ENCODE results near the gene BRWD1. TPM values are rescaled to one million over a fixed set of nuclear protein-coding genes. Genes with fewer than 3 reads are reported as not detected.

The BRWD1 gene
- total RNA-seq, 1 donor from 2014 or later, result 55.7 TPM

DNA sequence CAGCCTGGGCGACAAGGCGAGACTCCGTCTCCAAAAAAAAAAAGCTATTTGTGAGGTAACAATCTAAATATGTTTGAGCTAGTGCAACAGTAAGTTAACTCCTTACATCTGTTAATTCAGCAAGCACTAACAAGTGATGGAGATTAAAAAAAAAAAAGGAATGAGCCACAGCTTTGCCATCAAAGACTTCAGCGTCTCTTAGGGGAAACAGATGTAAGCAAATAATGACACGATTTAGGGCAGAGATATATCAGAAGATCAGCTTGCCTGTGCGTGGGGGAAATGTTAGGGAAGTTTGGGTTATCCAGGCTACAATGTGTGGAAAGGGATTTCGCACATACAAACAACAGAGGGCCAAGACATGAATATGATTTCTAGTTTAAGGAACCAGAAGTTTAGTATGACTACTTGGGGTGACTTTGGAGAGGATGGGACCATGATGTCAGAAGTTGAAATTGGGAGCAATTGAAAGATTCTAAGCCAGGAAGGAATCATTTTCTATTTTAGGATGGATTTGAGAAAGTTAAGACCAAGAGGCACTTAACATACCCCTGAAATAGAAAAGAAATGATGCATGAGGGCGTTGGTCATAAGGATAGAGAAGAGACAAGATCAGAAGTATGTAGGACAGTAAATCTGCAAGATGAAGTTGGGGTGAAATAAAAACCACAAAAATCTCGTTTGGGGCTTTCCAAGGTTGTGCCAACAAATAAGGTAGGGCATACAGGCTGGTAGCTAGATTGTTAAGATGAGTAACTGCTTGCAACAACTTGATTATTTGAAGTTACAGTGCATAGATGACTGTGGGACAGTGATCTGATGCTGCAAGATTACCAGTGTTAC lies 2.4 kb upstream of the BRWD1 start:
- TF ChIP-seq, protein P1, sequence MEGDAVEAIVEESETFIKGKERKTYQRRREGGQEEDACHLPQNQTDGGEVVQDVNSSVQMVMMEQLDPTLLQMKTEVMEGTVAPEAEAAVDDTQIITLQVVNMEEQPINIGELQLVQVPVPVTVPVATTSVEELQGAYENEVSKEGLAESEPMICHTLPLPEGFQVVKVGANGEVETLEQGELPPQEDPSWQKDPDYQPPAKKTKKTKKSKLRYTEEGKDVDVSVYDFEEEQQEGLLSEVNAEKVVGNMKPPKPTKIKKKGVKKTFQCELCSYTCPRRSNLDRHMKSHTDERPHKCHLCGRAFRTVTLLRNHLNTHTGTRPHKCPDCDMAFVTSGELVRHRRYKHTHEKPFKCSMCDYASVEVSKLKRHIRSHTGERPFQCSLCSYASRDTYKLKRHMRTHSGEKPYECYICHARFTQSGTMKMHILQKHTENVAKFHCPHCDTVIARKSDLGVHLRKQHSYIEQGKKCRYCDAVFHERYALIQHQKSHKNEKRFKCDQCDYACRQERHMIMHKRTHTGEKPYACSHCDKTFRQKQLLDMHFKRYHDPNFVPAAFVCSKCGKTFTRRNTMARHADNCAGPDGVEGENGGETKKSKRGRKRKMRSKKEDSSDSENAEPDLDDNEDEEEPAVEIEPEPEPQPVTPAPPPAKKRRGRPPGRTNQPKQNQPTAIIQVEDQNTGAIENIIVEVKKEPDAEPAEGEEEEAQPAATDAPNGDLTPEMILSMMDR (IDR thresholded peaks at IDR 0.05; ENCODE audit: unreplicated experiment), result no peak
- Mint-ChIP-seq H3K27ac (no peak overlapping the region), H3K36me3 (ENCODE audit: insufficient read depth) (peaks cover 7% of the 10 kb centered on the region), H3K27me3 (no peaks in the 10 kb centered on the region), H3K4me1 (ENCODE audit: low read depth) (peaks cover 8% of the 10 kb centered on the region), H3K4me3 (ENCODE audit: low read depth) (peak overlapping the region; percentile 29), H3K9me3 (ENCODE audit: low read depth) (no peaks in the 10 kb centered on the region)
- no peak for DNase-seq (ENCODE audit: low spot score, unreplicated experiment)

- Mint-ChIP-seq H3K9me3 (ENCODE audit: low read depth) (no peaks in the 10 kb centered on the region), H3K27me3 (no peaks in the 10 kb centered on the region), H3K4me1 (ENCODE audit: low read depth) (peaks cover 9% of the 10 kb centered on the region), H3K36me3 (ENCODE audit: insufficient read depth) (peaks cover 13% of the 10 kb centered on the region), H3K4me3 (ENCODE audit: low read depth) (peak overlapping the region; percentile 87), H3K27ac (peak overlapping the region; percentile 99)
- DNase-seq (ENCODE audit: low spot score, unreplicated experiment), result peak; percentile 48
- TF ChIP-seq, protein P1 (IDR thresholded peaks at IDR 0.05; ENCODE audit: unreplicated experiment), result no peak
Observed at GRCh38 chr21:39314143-39315027, 953 bp upstream of the BRWD1 start.

DNA sequence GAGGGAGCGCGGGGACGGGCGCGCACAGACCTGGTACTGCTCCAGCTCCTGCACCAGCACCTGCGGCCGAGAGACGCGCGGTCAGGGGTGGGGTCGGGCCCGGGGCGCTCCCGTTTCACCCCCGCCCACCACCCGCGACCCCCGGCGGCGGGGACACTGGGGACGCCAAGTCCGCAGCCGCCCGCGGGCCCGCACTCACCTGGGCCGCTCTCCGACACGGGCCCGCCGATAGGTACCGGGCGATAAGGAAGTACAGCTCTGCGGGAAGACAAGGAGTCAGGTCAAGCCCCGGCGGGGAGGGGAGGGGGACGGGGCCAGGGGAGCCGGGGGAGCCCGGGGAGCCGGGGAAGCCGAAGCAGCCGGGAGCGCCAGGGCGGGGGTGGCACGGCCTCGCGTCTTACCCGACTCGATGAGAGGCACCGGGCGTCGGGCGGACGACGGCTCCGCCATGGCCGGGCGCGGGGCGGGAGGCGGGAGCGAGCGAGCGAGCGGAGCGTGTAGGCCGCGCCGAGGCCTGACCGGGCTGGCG lies 326 bp downstream of the BRWD1 start:
- Mint-ChIP-seq H3K36me3 (ENCODE audit: insufficient read depth) (peaks cover 16% of the 10 kb centered on the region), H3K27me3 (no peaks in the 10 kb centered on the region), H3K27ac (peak overlapping the region; percentile 94), H3K4me3 (ENCODE audit: low read depth) (peak overlapping the region; percentile 87), H3K9me3 (ENCODE audit: low read depth) (no peaks in the 10 kb centered on the region), H3K4me1 (ENCODE audit: low read depth) (peaks cover 12% of the 10 kb centered on the region)
- TF ChIP-seq, protein P1 (IDR thresholded peaks at IDR 0.05; ENCODE audit: unreplicated experiment), result no peak
- DNase-seq (ENCODE audit: low spot score, unreplicated experiment), result peak; percentile 32

- Mint-ChIP-seq H3K27me3 (no peaks in the 10 kb centered on the region), H3K36me3 (ENCODE audit: insufficient read depth) (peaks cover 18% of the 10 kb centered on the region), H3K4me1 (ENCODE audit: low read depth) (peaks cover 12% of the 10 kb centered on the region), H3K4me3 (ENCODE audit: low read depth) (peak overlapping the region; percentile 87), H3K27ac (peak overlapping the region; percentile 94), H3K9me3 (ENCODE audit: low read depth) (no peaks in the 10 kb centered on the region)
- DNase-seq (ENCODE audit: low spot score, unreplicated experiment), result peak; percentile 87
- TF ChIP-seq, protein P1 (IDR thresholded peaks at IDR 0.05; ENCODE audit: unreplicated experiment), result no peak
Observed at GRCh38 chr21:39312112-39313041, 1.1 kb downstream of the BRWD1 start.
